Measurements from ENCODE around the gene GAB1. TPM values are rescaled to one million over a fixed set of nuclear protein-coding genes. Genes with fewer than 3 reads are reported as not detected.

GAB1 gene
- total and polyA plus RNA-seq, 7 donors = 1.0 to 20.3 (median 10.1) TPM

GRCh38 chr4:143502231-143502630 lies 165.6 kb downstream of the GAB1 start:
- TF ChIP-seq CTCF (IDR thresholded peaks at IDR 0.05) = no peak
- Histone ChIP-seq H3K4me1 (no peaks in the 10 kb centered on the region), H3K27me3 (ENCODE audit: insufficient read depth in 3 of 3, low read length in 2 of 3) (no peaks in the 10 kb centered on the region), H3K27ac (no peak overlapping the region), H3K9me3 (no peaks in the 10 kb centered on the region), H3K4me3 (no peak overlapping the region), H3K36me3 (ENCODE audit: insufficient read depth in 1 of 2, low read depth in 1 of 2) (no peaks in the 10 kb centered on the region)
- intact Hi-C loops (cut with DNase I) = no loop called here
- DNase-seq (no peak), ATAC-seq (no peak)
- 63 to 88% (median 77%) methylated on average over 1 of the region's 1 CpG for WGBS, 3 donors

GRCh38 chr4:143506031-143506430 lies 169.4 kb downstream of the GAB1 start:
- TF ChIP-seq CTCF (IDR thresholded peaks at IDR 0.05) = no peak
- DNase-seq = no peak
- Histone ChIP-seq H3K27me3 (ENCODE audit: insufficient read depth in 3 of 3, low read length in 2 of 3) (no peaks in the 10 kb centered on the region), H3K4me1 (no peaks in the 10 kb centered on the region), H3K4me3 (no peak overlapping the region), H3K27ac (no peak overlapping the region), H3K36me3 (ENCODE audit: insufficient read depth in 1 of 2, low read depth in 1 of 2) (no peaks in the 10 kb centered on the region), H3K9me3 (no peaks in the 10 kb centered on the region)
- WGBS, 3 donors = 95 to 100% (median 97%) methylated on average over 1 of the region's 1 CpG
- intact Hi-C loops (cut with DNase I) = no loop called here
- no peak for ATAC-seq

GRCh38 chr4:143511906-143512305 lies 175.2 kb downstream of the GAB1 start:
- no peak for DNase-seq
- peaks cover 24% of the 10 kb centered on the region for H3K4me1 ChIP-seq
- no peaks in the 10 kb centered on the region for H3K36me3 ChIP-seq (ENCODE audit: insufficient read depth in 1 of 2, low read depth in 1 of 2)
- no peaks in the 10 kb centered on the region for H3K27me3 ChIP-seq (ENCODE audit: insufficient read depth in 3 of 3, low read length in 2 of 3)
- WGBS, 3 donors = 96% methylated on average over 7 of the region's 7 CpGs
- ATAC-seq = no peak
- H3K4me3 ChIP-seq = no peak overlapping the region
- TF ChIP-seq CTCF (IDR thresholded peaks at IDR 0.05) = no peak
- intact Hi-C loops (cut with DNase I) = no loop called here
- no peak overlapping the region for H3K27ac ChIP-seq
- H3K9me3 ChIP-seq = no peaks in the 10 kb centered on the region

- peak in 1 of 4 donors; percentile 46 for ATAC-seq
- Histone ChIP-seq H3K27me3 (ENCODE audit: insufficient read depth in 3 of 3, low read length in 2 of 3) (no peaks in the 10 kb centered on the region), H3K9me3 (no peaks in the 10 kb centered on the region), H3K36me3 (ENCODE audit: insufficient read depth in 1 of 2, low read depth in 1 of 2) (peaks cover 2 to 9% of the 10 kb centered on the region in 2 donors), H3K27ac (peak overlapping the region; percentile 91), H3K4me1 (peaks cover 30% of the 10 kb centered on the region), H3K4me3 (peak overlapping the region; percentile 79)
- no peak for TF ChIP-seq CTCF (IDR thresholded peaks at IDR 0.05)
- no peak for DNase-seq
- intact Hi-C loops (cut with DNase I) = no loop called here
- 0% methylated on average over 18 of the region's 18 CpGs for WGBS, 3 donors
These were observed 176.3 kb downstream of the GAB1 start for GRCh38 chr4:143512978-143513313.

Data from psoas muscle (tissue), 8 donors.